ENCODE measurements around the gene MRPL22. TPM values are rescaled to one million over a fixed set of nuclear protein-coding genes. Genes with fewer than 3 reads are reported as not detected.
A peak's percentile ranks its signal among the peaks of the same experiment; 100 is the strongest.
"Not testable (repeated sequence)": the region's sequence is repeated elsewhere in the genome, so short reads cannot be mapped to it uniquely, and the experiment has no call there.

MRPL22 gene
- total and polyA plus RNA-seq, 2 experiments from 2014 or later = 27.3 to 164 TPM

DNA sequence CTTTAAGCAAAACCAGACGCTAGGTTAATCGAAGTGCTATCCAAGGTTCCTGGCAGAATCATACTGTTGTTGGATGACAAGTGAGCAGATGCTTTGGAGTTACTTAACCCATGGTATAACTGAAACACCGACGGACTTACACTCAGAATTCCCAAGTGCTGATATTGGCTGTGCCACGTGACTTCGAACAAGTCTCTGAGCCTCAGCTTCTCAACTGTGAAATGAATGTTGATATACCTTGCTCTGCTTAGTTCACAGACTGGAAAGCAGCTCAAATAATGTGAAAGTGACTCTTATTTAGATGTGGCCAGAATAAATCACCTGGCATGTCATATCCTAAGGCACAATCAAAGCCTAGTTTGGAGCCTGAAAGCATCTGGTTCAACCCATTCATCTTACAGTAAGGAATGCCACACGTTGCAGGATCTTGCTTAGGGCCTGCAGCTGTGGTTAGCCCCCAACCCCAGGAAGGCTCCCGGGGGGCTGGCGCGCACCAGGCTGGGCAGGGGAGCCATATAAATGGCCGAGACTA lies 3.6 kb upstream of the MRPL22 start:
- no peak for TF ChIP-seq CTCF (IDR thresholded peaks at IDR 0.05; ENCODE audit: low read depth, low read length)
- H3K27ac ChIP-seq = no peak overlapping the region
- peak overlapping the region; percentile 82 for H3K4me3 ChIP-seq
- H3K4me1 ChIP-seq (ENCODE audit: low read depth) = peaks cover 6% of the 10 kb centered on the region
- H3K36me3 ChIP-seq = peaks cover under 1% of the 10 kb centered on the region
- no peaks in the 10 kb centered on the region for H3K9me3 ChIP-seq (ENCODE audit: low read depth)
- DNase-seq (ENCODE audit: low read depth in 1 of 2, low spot score in 1 of 2) = peak; percentile 5 to 13
- no peaks in the 10 kb centered on the region for H3K27me3 ChIP-seq

DNA sequence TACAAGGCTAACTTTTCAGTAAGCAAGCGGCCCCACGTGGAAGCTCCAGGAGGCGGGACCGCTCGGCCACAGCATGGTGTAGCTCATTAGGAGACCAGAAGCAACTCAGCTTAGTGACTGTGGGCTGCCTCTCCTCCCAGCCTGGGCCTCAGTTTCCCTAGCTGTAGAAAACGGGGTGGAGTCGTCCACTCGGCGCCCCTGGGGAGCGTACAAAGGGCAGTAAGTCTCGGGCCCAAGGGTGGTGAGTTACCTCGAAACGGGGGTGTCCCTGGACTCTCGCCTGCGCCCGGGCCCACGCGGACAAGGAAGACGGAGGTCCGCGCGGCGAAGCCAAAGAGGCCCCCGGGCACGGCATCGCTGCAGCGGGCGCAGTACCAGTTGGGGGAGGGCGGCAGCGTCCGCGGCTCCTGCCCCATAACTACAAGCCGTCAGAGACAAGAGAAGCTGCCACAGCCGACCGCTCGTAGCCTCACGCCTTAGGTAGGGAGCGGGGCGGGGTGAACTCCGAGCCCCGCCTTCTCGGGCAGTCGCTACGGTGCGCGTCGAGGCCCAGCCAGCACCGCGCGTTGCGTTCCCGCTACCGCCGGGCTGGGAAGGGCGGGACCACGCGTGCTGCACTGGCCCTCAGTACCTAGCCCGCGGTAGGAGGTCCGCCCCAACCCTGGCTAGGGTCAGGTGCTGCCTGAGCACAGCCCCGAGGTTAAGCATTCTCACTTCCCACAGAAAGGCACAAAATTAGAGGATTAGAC lies 3.0 kb upstream of the MRPL22 start, which contains the start of gene GEMIN5:
TSS of gene GEMIN5 (minus strand) at position 494 of the 749 bp plus-strand sequence. CDS start at position 416, 78 bp downstream.
- no peak for TF ChIP-seq CTCF (IDR thresholded peaks at IDR 0.05; ENCODE audit: low read depth, low read length)
- Histone ChIP-seq H3K9me3 (ENCODE audit: low read depth) (no peaks in the 10 kb centered on the region), H3K4me3 (peak within 1 kb of the TSS; percentile 82), H3K27ac (peak within 1 kb of the TSS; percentile 44), H3K36me3 (no peaks in the 10 kb centered on the region), H3K4me1 (ENCODE audit: low read depth) (peaks cover 6% of the 10 kb centered on the region), H3K27me3 (no peaks in the 10 kb centered on the region)
- DNase-seq (ENCODE audit: low read depth in 1 of 2, low spot score in 1 of 2) = peak; percentile 90 to 93

- H3K9me3 ChIP-seq (ENCODE audit: low read depth); H3K27ac ChIP-seq; H3K27me3 ChIP-seq; H3K36me3 ChIP-seq; DNase-seq (ENCODE audit: low read depth in 1 of 2, low spot score in 1 of 2); H3K4me1 ChIP-seq (ENCODE audit: low read depth); H3K4me3 ChIP-seq: not testable (repeated sequence)
Measured at GRCh38 chr5:154939387-154939786, 1.5 kb upstream of the MRPL22 start.

GRCh38 chr5:154940375-154940771 lies 500 bp upstream of the MRPL22 start:
- Histone ChIP-seq H3K36me3 (no peaks in the 10 kb centered on the region), H3K27ac (peak overlapping the region; percentile 88), H3K9me3 (ENCODE audit: low read depth) (no peaks in the 10 kb centered on the region), H3K4me1 (ENCODE audit: low read depth) (peaks cover 6% of the 10 kb centered on the region), H3K27me3 (no peaks in the 10 kb centered on the region), H3K4me3 (peak overlapping the region; percentile 91)
- no peak for DNase-seq (ENCODE audit: low read depth in 1 of 2, low spot score in 1 of 2)
- no peak for TF ChIP-seq CTCF (IDR thresholded peaks at IDR 0.05; ENCODE audit: low read depth, low read length)

GRCh38 chr5:154943527-154943926 lies 2.7 kb downstream of the MRPL22 start:
- Histone ChIP-seq H3K27ac (no peak overlapping the region), H3K4me1 (ENCODE audit: low read depth) (peaks cover 6% of the 10 kb centered on the region), H3K4me3 (no peak overlapping the region), H3K27me3 (no peaks in the 10 kb centered on the region), H3K9me3 (ENCODE audit: low read depth) (no peaks in the 10 kb centered on the region), H3K36me3 (no peaks in the 10 kb centered on the region)
- TF ChIP-seq CTCF (IDR thresholded peaks at IDR 0.05; ENCODE audit: low read depth, low read length) = no peak
- no peak for DNase-seq (ENCODE audit: low read depth in 1 of 2, low spot score in 1 of 2)

GRCh38 chr5:154944716-154945115 lies 3.8 kb downstream of the MRPL22 start:
- Histone ChIP-seq H3K36me3 (no peaks in the 10 kb centered on the region), H3K4me3 (no peak overlapping the region), H3K27ac (no peak overlapping the region), H3K27me3 (no peaks in the 10 kb centered on the region), H3K9me3 (ENCODE audit: low read depth) (no peaks in the 10 kb centered on the region), H3K4me1 (ENCODE audit: low read depth) (peaks cover 6% of the 10 kb centered on the region)
- DNase-seq (ENCODE audit: low read depth in 1 of 2, low spot score in 1 of 2) = no peak
- TF ChIP-seq CTCF (IDR thresholded peaks at IDR 0.05; ENCODE audit: low read depth, low read length) = no peak

Data from cardiac muscle cell (in vitro differentiated cells and primary cell).